Mammary epithelial cell (primary cell): Measurements from ENCODE around the gene POLR3G.

Experiments
- CTCF ChIP-seq, 2 donors: IDR thresholded peaks in 1 of 2; conservative IDR thresholded peaks in 1 of 2; 2 replicates each; pipeline ENCODE4 v1.5.1; 2011 to 2012; ENCODE audit warnings: inconsistent platforms in 2 of 2, low read length in 2 of 2, mild to moderate bottlenecking in 2 of 2, control low read depth in 1 of 2, low read depth in 1 of 2; ENCODE audit not compliant: insufficient read depth in 1 of 2; ENCODE audit errors: extremely low read depth in 1 of 2
- EZH2 ChIP-seq: IDR thresholded peaks from 2 replicates; pipeline ENCODE4 v1.6.1; 2012; ENCODE audit warnings: low read length, inconsistent platforms, borderline replicate concordance

- TF ChIP-seq CTCF (conservative IDR thresholded peaks at IDR 0.05 in 1 of 2, IDR thresholded peaks at IDR 0.05 in 1 of 2; ENCODE audit: extremely low read depth in 1 of 2, insufficient read depth in 1 of 2, low read depth in 1 of 2, low read length in 2 of 2) (no peak), EZH2 (no peak)
Measured at GRCh38 chr5:90547072-90547536, 72.4 kb downstream of the POLR3G start.
